ENCODE measurements around the gene NAP1L5.

The NAP1L5 gene

DNA sequence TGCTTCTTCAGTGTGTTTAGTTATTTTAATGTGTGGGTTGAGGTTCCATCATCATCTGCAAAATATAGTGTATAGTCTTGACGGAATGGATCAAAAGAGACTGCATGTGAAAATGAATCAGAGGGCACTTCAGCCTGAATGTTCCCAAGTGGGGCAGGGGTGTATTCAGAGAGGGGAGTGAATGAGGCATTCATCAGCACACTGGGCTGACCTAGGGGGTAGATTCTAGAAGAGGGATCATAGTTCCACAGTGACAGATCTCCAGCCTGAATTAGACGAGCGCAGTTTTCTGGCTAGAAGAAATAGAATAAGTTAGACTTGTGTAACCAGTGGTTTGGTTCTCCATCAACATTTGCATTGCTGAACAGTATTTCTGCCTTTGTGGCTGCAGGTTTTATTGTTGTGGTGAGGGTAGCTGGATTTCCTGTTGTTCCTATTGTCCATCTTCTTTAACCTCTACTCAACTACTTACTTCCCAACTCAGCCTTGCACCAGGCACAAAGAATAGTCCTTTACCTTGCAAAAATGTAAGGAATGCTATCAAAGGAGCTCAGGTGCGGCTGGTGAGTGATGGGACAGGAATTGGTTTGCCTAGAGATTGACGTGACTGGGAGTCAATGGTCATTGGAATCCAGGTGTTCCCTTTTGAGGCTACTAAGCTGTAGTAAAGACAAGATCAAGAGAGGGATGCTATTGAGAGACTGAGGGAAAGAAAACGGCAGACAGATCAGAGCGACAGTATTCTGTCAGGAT, 50.9 kb downstream of the NAP1L5 start:
- no peak for DNase-seq (ENCODE audit: low read depth, low spot score)
- H3K4me3 ChIP-seq (ENCODE audit: low read depth, low read length): no peak overlapping the region
- in situ Hi-C loops (cut with HindIII; ENCODE audit: low sequenced_read_pairs): no loop called here
- TF ChIP-seq, protein P1, sequence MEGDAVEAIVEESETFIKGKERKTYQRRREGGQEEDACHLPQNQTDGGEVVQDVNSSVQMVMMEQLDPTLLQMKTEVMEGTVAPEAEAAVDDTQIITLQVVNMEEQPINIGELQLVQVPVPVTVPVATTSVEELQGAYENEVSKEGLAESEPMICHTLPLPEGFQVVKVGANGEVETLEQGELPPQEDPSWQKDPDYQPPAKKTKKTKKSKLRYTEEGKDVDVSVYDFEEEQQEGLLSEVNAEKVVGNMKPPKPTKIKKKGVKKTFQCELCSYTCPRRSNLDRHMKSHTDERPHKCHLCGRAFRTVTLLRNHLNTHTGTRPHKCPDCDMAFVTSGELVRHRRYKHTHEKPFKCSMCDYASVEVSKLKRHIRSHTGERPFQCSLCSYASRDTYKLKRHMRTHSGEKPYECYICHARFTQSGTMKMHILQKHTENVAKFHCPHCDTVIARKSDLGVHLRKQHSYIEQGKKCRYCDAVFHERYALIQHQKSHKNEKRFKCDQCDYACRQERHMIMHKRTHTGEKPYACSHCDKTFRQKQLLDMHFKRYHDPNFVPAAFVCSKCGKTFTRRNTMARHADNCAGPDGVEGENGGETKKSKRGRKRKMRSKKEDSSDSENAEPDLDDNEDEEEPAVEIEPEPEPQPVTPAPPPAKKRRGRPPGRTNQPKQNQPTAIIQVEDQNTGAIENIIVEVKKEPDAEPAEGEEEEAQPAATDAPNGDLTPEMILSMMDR (IDR thresholded peaks at IDR 0.05; ENCODE audit: low read depth, low read length): no peak

DNA sequence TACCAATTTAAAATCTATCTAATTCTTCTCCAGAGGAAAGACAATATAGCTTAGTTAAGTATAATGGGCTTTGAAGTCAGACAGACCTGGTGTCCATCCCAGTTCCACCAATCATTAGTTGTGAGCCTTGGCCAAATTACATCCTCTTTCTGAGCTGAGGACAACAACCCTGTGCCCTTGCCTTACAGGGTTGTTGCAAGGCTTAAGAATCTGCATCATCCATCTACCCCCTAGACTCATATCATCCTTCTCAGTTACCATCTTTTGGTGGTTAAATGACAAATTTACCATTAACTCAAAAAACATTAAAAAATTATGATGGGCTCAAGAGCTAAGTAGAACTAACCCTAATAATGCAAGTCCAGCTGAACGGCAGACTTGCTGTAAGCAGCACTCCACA, 51.6 kb downstream of the NAP1L5 start:
- TF ChIP-seq, protein P1 (IDR thresholded peaks at IDR 0.05; ENCODE audit: low read depth, low read length): no peak
- no peak for DNase-seq (ENCODE audit: low read depth, low spot score)
- no peak overlapping the region for H3K4me3 ChIP-seq (ENCODE audit: low read depth, low read length)
- in situ Hi-C loops (cut with HindIII; ENCODE audit: low sequenced_read_pairs): no loop called here
